GM18508 (cell line): ENCODE results near the gene DHCR24.
"Not testable (repeated sequence)": the region's sequence is repeated elsewhere in the genome, so short reads cannot be mapped to it uniquely, and the experiment has no call there.

Experiments
- ATAC-seq: cut with Tn5 transposase; IDR thresholded peaks from one replicate; pipeline ENCODE4 v1.9.1; 2021; ENCODE audit warnings: moderate number of reproducible peaks; ENCODE audit not compliant: insufficient read depth, unreplicated experiment

The DHCR24 gene

GRCh38 chr1:54888080-54888733 is 1.2 kb upstream of the DHCR24 start:
- ATAC-seq: no peak

GRCh38 chr1:54887665-54888071 is 673 bp upstream of the DHCR24 start:
- no peak for ATAC-seq

GRCh38 chr1:54885807-54886723 is 930 bp downstream of the DHCR24 start:
- no peak for ATAC-seq

- ATAC-seq: no peak
Observed at GRCh38 chr1:54885237-54885679, 1.7 kb downstream of the DHCR24 start.

- no peak for ATAC-seq
Observed at GRCh38 chr1:54884768-54885167, 2.2 kb downstream of the DHCR24 start.

- no peak for ATAC-seq
Observed at GRCh38 chr1:54884135-54884586, 2.8 kb downstream of the DHCR24 start.

GRCh38 chr1:54883349-54884102 is 3.5 kb downstream of the DHCR24 start:
- ATAC-seq: no peak

GRCh38 chr1:54882519-54882918 is 4.5 kb downstream of the DHCR24 start:
- no peak for ATAC-seq

- not testable (repeated sequence) for ATAC-seq
Observed at GRCh38 chr1:54881604-54882003, 5.4 kb downstream of the DHCR24 start.

GRCh38 chr1:54879872-54880271 is 7.1 kb downstream of the DHCR24 start:
- ATAC-seq: no peak

GRCh38 chr1:54876814-54877213 is 10.2 kb downstream of the DHCR24 start:
- ATAC-seq: no peak

GRCh38 chr1:54875000-54875399 is 12.0 kb downstream of the DHCR24 start:
- ATAC-seq: no peak

GRCh38 chr1:54874079-54874830 is 12.7 kb downstream of the DHCR24 start:
- no peak for ATAC-seq

- no peak for ATAC-seq
Observed at GRCh38 chr1:54872036-54872331, 15.0 kb downstream of the DHCR24 start.

- ATAC-seq: no peak
Observed at GRCh38 chr1:54871275-54872035, 15.5 kb downstream of the DHCR24 start.

- no peak for ATAC-seq
Observed at GRCh38 chr1:54870869-54871268, 16.1 kb downstream of the DHCR24 start.

- ATAC-seq: no peak
Observed at GRCh38 chr1:54869173-54869851, 17.7 kb downstream of the DHCR24 start.

- ATAC-seq: no peak
Observed at GRCh38 chr1:54867717-54868057, 19.3 kb downstream of the DHCR24 start.
